Liver (tissue), 9 donors: Measurements from ENCODE around the gene KRT14. TPM values are rescaled to one million over a fixed set of nuclear protein-coding genes. Genes with fewer than 3 reads are reported as not detected.
"Not testable (repeated sequence)": the region's sequence is repeated elsewhere in the genome, so short reads cannot be mapped to it uniquely, and the experiment has no call there.

ENCODE experiments used
- DNase-seq: peaks from one replicate; pipeline ENCODE4 v3.0.0-alpha.2; 2017; ENCODE audit warnings: low spot score
- H3K27ac ChIP-seq, 2 donors: one replicate each; pipeline ENCODE4 v1.7.0; 2013; ENCODE audit warnings: inconsistent platforms in 2 of 2, low read length in 2 of 2, control low read depth in 1 of 2, low read depth in 1 of 2, mild to moderate bottlenecking in 1 of 2
- H3K27me3 ChIP-seq, 4 donors: one replicate each; pipeline versions ENCODE4 v1.6.1 to v1.7.0; 2013; ENCODE audit warnings: low read length in 3 of 4, inconsistent platforms in 1 of 4, mild to moderate bottlenecking in 1 of 4, moderate library complexity in 1 of 4; ENCODE audit not compliant: control insufficient read depth in 4 of 4, insufficient read depth in 4 of 4
- H3K36me3 ChIP-seq, 4 donors: one replicate each; pipeline versions ENCODE4 v1.6.1 to v1.7.0; 2013; ENCODE audit warnings: low read length in 3 of 4, mild to moderate bottlenecking in 3 of 4, low read depth in 1 of 4, moderate library complexity in 1 of 4; ENCODE audit not compliant: control insufficient read depth in 4 of 4, insufficient read depth in 3 of 4
- H3K4me1 ChIP-seq, 4 donors: one replicate each; pipeline versions ENCODE4 v1.6.1 to v1.7.0; 2013; ENCODE audit warnings: low read length in 3 of 4, mild to moderate bottlenecking in 3 of 4, moderate library complexity in 1 of 4; ENCODE audit not compliant: control insufficient read depth in 4 of 4, insufficient read depth in 4 of 4
- H3K4me3 ChIP-seq, 3 donors: one replicate each; pipeline versions ENCODE4 v1.6.1 to v1.7.0; 2013; ENCODE audit warnings: low read length in 3 of 3, control low read depth in 1 of 3, low read depth in 1 of 3, mild to moderate bottlenecking in 1 of 3
- H3K9ac ChIP-seq, 2 donors: one replicate each; pipeline ENCODE4 v1.7.0; 2013; ENCODE audit warnings: low read length in 2 of 2, mild to moderate bottlenecking in 2 of 2, moderate library complexity in 2 of 2, control low read depth in 1 of 2, low read depth in 1 of 2
- H3K9me3 ChIP-seq, 4 donors: one replicate each; pipeline versions ENCODE4 v1.6.1 to v1.7.0; 2013; ENCODE audit warnings: low read length in 3 of 4; ENCODE audit not compliant: control insufficient read depth in 4 of 4
- EGR1 ChIP-seq, 2 donors: IDR thresholded peaks; 2 replicates each; pipeline ENCODE4 v1.6.1; 2016 to 2018; ENCODE audit warnings: antibody characterized with exemption in 2 of 2, low read depth in 2 of 2
- FOXA1 ChIP-seq: IDR thresholded peaks from 2 replicates; pipeline ENCODE4 v1.6.1; 2016; ENCODE audit warnings: antibody characterized with exemption
- GABPA ChIP-seq, 2 donors: IDR thresholded peaks in 1 of 2; conservative IDR thresholded peaks in 1 of 2; 2 replicates each; pipeline ENCODE4 v1.6.1; 2016; ENCODE audit warnings: antibody characterized with exemption in 2 of 2, mild to moderate bottlenecking in 1 of 2, moderate library complexity in 1 of 2
- JUND ChIP-seq, 2 donors: IDR thresholded peaks; 2 replicates each; pipeline ENCODE4 v1.6.1; 2016; ENCODE audit warnings: antibody characterized with exemption in 2 of 2
- NR2F2 ChIP-seq: IDR thresholded peaks from 2 replicates; pipeline ENCODE4 v1.6.1; 2016; ENCODE audit warnings: antibody characterized with exemption
- RAD21 ChIP-seq, 2 donors: IDR thresholded peaks; 2 replicates each; pipeline ENCODE4 v1.6.1; 2016; ENCODE audit warnings: antibody characterized with exemption in 2 of 2, mild to moderate bottlenecking in 2 of 2
- RXRA ChIP-seq, 2 donors: IDR thresholded peaks; 2 replicates each; pipeline ENCODE4 v1.6.1; 2017 to 2018; ENCODE audit warnings: antibody characterized with exemption in 2 of 2, mild to moderate bottlenecking in 1 of 2
- SP1 ChIP-seq: IDR thresholded peaks from 2 replicates; pipeline ENCODE4 v1.6.1; 2018; ENCODE audit warnings: antibody characterized with exemption, mild to moderate bottlenecking
- TAF1 ChIP-seq: conservative IDR thresholded peaks from 2 replicates; pipeline ENCODE4 v1.6.1; 2016; ENCODE audit warnings: antibody characterized with exemption, mild to moderate bottlenecking
- YY1 ChIP-seq: IDR thresholded peaks from 2 replicates; pipeline ENCODE4 v1.6.1; 2016; ENCODE audit warnings: antibody characterized with exemption, mild to moderate bottlenecking
- WGBS: extraction: QIAGEN DNeasy Blood & Tissue Kit; methylation state at CpG from one replicate; pipeline ENCODE4 v1.1.7; 2013; 5-methylcytosine and 5-hydroxymethylcytosine counted together
- polyA plus RNA-seq, 2 donors: library from polyadenylated mRNA; stranded (reverse) in 1 of 2; unstranded in 1 of 2; fragments of 200-250 nt in 1 of 2; fragments of >200 nt in 1 of 2; fragmentation: Nextera tagmentation in 1 of 2; extraction: Ambion mirVana in 1 of 2; gene quantifications; one replicate each; pipeline versions ENCODE4 v1.2.1 to v1.2.3, GENCODE V29; 2013 to 2015
- total RNA-seq, 2 donors: library from RNA; depleted of rRNA; stranded (reverse); fragments of >200 nt; gene quantifications; one replicate each; pipeline ENCODE4 v1.2.3, GENCODE V29; 2014
- TF ChIP-seq, protein P1 (sequence below): IDR thresholded peaks from 2 replicates; pipeline ENCODE4 v1.6.1; 2016; ENCODE audit warnings: antibody characterized with exemption
- TF ChIP-seq, protein P2 (sequence below): IDR thresholded peaks from 2 replicates; pipeline ENCODE4 v1.6.1; 2016; ENCODE audit warnings: antibody characterized with exemption
- TF ChIP-seq, protein P3 (sequence below): IDR thresholded peaks from 2 replicates; pipeline ENCODE4 v1.6.1; 2016; ENCODE audit warnings: antibody characterized with exemption
- TF ChIP-seq, protein P4 (sequence below): IDR thresholded peaks from 2 replicates; pipeline ENCODE4 v1.6.1; 2016; ENCODE audit warnings: antibody characterized with exemption, mild to moderate bottlenecking
- TF ChIP-seq, protein P5 (sequence below): fragments of 150-350 bp; IDR thresholded peaks from 2 replicates; pipeline ENCODE4 v1.5.1; 2017; ENCODE audit warnings: improper control_type of control experiment, low read depth, low read length; ENCODE audit not compliant: missing input control
- donor health status: healthy.
- donor health status: healthy.
- donor health status: healthy.
- donor health status: healthy.
- donor health status: healthy.

The KRT14 gene
- total and polyA plus RNA-seq, 4 donors: not detected

DNA sequence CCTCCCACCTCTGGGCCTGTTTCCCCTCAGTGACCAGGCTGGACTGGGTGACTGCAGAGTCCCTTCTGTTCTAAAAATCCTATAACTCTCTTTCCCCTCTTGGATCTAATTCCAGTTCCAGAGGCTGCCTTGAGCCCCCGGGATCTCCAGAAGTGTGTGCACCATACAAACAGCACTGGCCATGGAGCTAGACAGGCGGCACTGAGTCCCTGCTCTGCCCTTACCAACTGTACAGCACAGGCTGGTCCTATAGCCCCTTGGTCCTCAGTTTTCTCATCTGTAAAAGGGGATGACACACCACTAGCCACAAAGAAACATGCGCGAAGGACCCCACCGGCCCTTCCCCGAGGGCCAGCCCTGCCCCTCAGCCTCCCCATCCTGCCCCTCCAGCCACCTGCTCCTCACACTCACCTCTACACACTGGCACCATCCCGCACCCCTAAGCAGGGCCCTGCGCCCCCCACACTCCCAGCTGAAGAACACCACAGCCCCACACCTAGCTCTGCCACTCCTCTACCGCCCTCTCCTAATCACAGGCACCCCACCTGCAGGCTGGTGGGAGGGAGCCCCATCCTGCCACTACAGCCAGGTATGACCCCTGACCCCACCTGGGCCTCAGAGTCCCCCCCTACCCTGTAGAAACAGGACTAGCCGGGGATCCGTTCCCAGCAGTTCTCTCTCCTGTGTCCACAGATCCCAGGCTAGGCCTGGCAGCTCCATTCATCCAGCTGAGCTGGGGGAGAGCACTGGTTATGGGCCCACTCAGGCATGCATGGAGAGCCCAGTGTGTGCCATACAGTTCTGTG, 26.8 kb upstream of the KRT14 start:
- no peak overlapping the region for H3K9ac ChIP-seq
- no peaks in the 10 kb centered on the region for H3K36me3 ChIP-seq
- H3K4me1 ChIP-seq: no peaks in the 10 kb centered on the region
- no peak overlapping the region for H3K27ac ChIP-seq
- TF ChIP-seq GABPA (IDR thresholded peaks at IDR 0.05 in 1 of 2, conservative IDR thresholded peaks at IDR 0.05 in 1 of 2) (no peak), RXRA (IDR thresholded peaks at IDR 0.05) (no peak), TAF1 (no peak), FOXA1 (no peak), RAD21 (IDR thresholded peaks at IDR 0.05) (no peak), SP1 (no peak), NR2F2 (no peak), YY1 (no peak), JUND (IDR thresholded peaks at IDR 0.05) (no peak), EGR1 (IDR thresholded peaks at IDR 0.05; ENCODE audit: low read depth in 2 of 2) (no peak)
- TF ChIP-seq, protein P1, sequence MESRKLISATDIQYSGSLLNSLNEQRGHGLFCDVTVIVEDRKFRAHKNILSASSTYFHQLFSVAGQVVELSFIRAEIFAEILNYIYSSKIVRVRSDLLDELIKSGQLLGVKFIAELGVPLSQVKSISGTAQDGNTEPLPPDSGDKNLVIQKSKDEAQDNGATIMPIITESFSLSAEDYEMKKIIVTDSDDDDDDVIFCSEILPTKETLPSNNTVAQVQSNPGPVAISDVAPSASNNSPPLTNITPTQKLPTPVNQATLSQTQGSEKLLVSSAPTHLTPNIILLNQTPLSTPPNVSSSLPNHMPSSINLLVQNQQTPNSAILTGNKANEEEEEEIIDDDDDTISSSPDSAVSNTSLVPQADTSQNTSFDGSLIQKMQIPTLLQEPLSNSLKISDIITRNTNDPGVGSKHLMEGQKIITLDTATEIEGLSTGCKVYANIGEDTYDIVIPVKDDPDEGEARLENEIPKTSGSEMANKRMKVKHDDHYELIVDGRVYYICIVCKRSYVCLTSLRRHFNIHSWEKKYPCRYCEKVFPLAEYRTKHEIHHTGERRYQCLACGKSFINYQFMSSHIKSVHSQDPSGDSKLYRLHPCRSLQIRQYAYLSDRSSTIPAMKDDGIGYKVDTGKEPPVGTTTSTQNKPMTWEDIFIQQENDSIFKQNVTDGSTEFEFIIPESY: no peak
- TF ChIP-seq, protein P2, sequence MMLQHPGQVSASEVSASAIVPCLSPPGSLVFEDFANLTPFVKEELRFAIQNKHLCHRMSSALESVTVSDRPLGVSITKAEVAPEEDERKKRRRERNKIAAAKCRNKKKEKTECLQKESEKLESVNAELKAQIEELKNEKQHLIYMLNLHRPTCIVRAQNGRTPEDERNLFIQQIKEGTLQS: no peak
- TF ChIP-seq, protein P3, sequence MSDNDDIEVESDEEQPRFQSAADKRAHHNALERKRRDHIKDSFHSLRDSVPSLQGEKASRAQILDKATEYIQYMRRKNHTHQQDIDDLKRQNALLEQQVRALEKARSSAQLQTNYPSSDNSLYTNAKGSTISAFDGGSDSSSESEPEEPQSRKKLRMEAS: no peak
- TF ChIP-seq, protein P4, sequence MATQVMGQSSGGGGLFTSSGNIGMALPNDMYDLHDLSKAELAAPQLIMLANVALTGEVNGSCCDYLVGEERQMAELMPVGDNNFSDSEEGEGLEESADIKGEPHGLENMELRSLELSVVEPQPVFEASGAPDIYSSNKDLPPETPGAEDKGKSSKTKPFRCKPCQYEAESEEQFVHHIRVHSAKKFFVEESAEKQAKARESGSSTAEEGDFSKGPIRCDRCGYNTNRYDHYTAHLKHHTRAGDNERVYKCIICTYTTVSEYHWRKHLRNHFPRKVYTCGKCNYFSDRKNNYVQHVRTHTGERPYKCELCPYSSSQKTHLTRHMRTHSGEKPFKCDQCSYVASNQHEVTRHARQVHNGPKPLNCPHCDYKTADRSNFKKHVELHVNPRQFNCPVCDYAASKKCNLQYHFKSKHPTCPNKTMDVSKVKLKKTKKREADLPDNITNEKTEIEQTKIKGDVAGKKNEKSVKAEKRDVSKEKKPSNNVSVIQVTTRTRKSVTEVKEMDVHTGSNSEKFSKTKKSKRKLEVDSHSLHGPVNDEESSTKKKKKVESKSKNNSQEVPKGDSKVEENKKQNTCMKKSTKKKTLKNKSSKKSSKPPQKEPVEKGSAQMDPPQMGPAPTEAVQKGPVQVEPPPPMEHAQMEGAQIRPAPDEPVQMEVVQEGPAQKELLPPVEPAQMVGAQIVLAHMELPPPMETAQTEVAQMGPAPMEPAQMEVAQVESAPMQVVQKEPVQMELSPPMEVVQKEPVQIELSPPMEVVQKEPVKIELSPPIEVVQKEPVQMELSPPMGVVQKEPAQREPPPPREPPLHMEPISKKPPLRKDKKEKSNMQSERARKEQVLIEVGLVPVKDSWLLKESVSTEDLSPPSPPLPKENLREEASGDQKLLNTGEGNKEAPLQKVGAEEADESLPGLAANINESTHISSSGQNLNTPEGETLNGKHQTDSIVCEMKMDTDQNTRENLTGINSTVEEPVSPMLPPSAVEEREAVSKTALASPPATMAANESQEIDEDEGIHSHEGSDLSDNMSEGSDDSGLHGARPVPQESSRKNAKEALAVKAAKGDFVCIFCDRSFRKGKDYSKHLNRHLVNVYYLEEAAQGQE: no peak
- TF ChIP-seq, protein P5, sequence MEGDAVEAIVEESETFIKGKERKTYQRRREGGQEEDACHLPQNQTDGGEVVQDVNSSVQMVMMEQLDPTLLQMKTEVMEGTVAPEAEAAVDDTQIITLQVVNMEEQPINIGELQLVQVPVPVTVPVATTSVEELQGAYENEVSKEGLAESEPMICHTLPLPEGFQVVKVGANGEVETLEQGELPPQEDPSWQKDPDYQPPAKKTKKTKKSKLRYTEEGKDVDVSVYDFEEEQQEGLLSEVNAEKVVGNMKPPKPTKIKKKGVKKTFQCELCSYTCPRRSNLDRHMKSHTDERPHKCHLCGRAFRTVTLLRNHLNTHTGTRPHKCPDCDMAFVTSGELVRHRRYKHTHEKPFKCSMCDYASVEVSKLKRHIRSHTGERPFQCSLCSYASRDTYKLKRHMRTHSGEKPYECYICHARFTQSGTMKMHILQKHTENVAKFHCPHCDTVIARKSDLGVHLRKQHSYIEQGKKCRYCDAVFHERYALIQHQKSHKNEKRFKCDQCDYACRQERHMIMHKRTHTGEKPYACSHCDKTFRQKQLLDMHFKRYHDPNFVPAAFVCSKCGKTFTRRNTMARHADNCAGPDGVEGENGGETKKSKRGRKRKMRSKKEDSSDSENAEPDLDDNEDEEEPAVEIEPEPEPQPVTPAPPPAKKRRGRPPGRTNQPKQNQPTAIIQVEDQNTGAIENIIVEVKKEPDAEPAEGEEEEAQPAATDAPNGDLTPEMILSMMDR: no peak
- H3K9me3 ChIP-seq: no peaks in the 10 kb centered on the region
- H3K4me3 ChIP-seq: no peak overlapping the region
- H3K27me3 ChIP-seq: no peaks in the 10 kb centered on the region
- 81% methylated on average over 11 of the region's 11 CpGs for WGBS
- DNase-seq: no peak

DNA sequence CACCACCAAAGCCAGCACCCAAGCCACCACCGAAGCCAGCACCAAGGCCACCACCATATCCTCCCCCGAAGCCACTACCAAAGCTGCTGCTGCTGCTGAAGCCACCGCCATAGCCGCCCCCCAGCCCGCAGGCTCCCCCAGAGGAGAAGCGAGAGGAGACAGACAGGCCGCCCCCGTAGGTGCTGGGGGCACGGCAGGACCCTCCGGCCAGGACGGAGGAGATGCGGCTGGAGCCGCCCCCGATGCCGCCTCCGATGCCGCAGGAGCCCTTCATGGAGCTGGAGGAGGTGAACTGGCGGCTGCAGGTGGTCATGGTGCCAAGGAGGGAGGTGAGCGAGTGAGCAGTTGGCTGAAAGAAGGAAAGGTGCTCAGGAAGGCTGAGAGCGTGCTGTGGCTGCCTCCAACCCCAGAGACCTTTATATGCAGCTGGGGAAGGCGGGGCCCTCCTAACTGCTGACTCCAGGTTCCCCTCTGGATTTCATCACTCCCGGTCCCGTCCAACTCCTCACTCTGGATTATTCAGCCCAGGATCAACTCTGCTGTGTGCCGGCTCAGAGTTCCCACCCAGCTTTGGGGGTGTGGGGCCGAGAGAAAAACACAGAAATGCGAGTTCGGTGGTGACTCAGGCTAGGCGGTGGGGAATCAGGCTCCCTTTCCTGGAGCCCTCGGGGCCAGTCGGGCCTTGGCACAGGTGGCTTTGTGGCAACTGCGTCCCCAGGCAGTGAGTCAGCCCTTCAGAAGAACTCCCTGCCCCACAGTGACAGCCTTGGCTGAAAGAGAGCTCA, 25.9 kb upstream of the KRT14 start, which contains the start of gene KRT16:
TSS of gene KRT16 (minus strand) at position 392 of the 785 bp plus-strand sequence. CDS start at position 313, 79 bp downstream.
- not testable (repeated sequence) for H3K27ac ChIP-seq, H3K4me1 ChIP-seq, H3K4me3 ChIP-seq, H3K36me3 ChIP-seq, H3K9me3 ChIP-seq, H3K27me3 ChIP-seq, H3K9ac ChIP-seq, DNase-seq
- WGBS: 83% methylated on average over 31 of the region's 31 CpGs
